Renal cortical epithelial cell (primary cell): ENCODE data around the gene ANKH. TPM values are rescaled to one million over a fixed set of nuclear protein-coding genes. Genes with fewer than 3 reads are reported as not detected.

Experiments used
- DNase-seq: peaks from one replicate; pipeline ENCODE4 v3.0.0-alpha.2; 2011; ENCODE audit warnings: low read depth
- total RNA-seq: library from RNA; depleted of rRNA; stranded (reverse); fragments of >200 nt; gene quantifications from 2 replicates; pipeline ENCODE4 v1.2.3, GENCODE V29; 2014

Gene ANKH
- total RNA-seq, 1 donor from 2014 or later: 3.6 TPM

GRCh38 chr5:14664270-14665100, 207.1 kb downstream of the ANKH start, which contains the start of gene OTULIN:
Gene OTULIN (plus strand): TSS chr5:14664718. CDS start chr5:14664826, 108 bp downstream.
- DNase-seq: peak; percentile 68

GRCh38 chr5:14663734-14664269, 207.8 kb downstream of the ANKH start:
- no peak for DNase-seq

GRCh38 chr5:14662721-14663260, 208.8 kb downstream of the ANKH start:
- DNase-seq: no peak

DNA sequence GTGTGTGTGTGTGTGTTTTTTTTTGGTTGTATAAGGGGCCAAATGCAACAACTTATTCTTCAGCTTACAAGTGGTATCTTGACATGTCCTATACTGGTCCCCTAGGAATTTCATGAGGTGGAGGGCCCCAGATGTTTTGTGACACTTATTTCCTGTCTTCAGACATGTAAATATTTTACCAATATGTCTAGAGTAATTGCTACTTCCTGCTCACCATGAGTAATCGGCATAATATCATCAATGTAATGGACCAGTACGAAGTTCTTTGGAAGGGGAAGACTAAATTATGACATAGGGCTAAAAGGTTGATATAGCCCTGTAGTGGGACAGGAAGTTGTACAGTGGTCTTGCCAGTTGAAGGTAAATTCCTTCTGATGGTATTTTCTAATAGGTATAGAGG, 210.7 kb downstream of the ANKH start:
- DNase-seq: no peak

- DNase-seq: peak; percentile 20
Measured at GRCh38 chr5:14659821-14660607, 211.6 kb downstream of the ANKH start.

DNA sequence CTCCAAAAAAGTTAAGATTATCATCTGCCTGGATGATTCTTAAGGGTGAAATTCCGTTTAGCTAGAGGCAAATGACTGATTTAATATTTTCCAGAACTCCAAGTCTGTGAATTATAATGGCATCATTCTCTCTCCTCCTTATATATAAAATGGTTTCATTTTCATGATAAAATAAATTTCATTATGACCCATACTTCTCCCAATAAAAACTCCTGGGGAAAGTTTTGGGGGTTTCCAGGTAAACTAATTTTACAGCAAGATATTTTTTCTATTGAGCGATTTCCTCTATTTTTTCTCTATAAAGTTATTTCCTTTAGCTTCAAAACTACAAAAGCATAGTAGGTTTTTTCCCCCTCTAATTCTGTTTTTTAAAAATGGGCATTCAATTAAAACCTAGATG, 214.7 kb downstream of the ANKH start:
- no peak for DNase-seq

DNA sequence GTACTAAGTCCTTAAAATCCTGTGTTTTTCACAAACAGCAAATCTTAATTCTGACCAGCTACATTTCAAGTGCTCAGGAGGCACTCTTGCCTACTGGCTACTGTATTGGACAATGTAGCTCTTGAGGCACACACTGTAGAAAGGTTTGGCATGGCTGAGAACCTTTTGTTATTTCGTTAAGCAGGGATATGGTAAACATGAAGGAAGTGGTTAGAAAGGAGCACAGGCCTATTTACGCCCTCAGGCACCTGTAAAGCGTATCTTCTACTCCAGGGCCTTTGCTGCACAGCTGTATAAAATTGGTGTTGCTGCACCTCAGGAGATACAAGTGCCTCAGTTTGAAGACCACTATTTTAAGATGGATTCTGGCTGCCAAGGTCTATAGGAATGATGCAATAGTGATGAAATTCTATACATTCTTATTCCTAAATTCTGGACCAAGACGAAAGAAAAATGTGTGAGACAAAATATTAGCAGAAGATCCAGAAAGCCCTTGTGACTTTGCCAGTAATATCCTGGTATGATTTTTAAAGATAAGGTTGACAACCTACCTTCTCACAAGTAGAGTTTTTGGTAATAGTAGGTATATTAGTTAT, 216.3 kb downstream of the ANKH start:
- no peak for DNase-seq

Other genes with a start within 250 kb of the ANKH start
- gene OTULIN, start 207.1 kb downstream of the ANKH start, total RNA-seq: 20.0 and 25.2 TPM in 2 replicates